Progenitor cell of endocrine pancreas (in vitro differentiated cells): Measurements from ENCODE around the gene N4BP3. TPM values are rescaled to one million over a fixed set of nuclear protein-coding genes. Genes with fewer than 3 reads are reported as not detected.

Source experiments
- DNase-seq: peaks from one replicate; pipeline ENCODE4 v3.0.0; 2021; ENCODE audit warnings: low spot score; ENCODE audit not compliant: unreplicated experiment
- H3K27ac Mint-ChIP-seq: 2 replicates; pipeline ENCODE4 v1.8.0; 2021; ENCODE audit warnings: mild to moderate bottlenecking, moderate library complexity, mixed read lengths
- H3K27me3 Mint-ChIP-seq: 2 replicates; pipeline ENCODE4 v1.8.0; 2021; ENCODE audit warnings: mixed read lengths
- H3K36me3 Mint-ChIP-seq: 2 replicates; pipeline ENCODE4 v1.8.0; 2022; ENCODE audit warnings: mixed read lengths; ENCODE audit not compliant: insufficient read depth
- H3K4me1 Mint-ChIP-seq: 2 replicates; pipeline ENCODE4 v1.8.0; 2021; ENCODE audit warnings: low read depth, mixed read lengths
- H3K4me3 Mint-ChIP-seq: 2 replicates; pipeline ENCODE4 v1.8.0; 2021; ENCODE audit warnings: low read depth, mild to moderate bottlenecking, moderate library complexity, mixed read lengths
- H3K9me3 Mint-ChIP-seq: 2 replicates; pipeline ENCODE4 v1.8.0; 2021; ENCODE audit warnings: low read depth, mixed read lengths
- CTCF ChIP-seq: fragments of 200-600 bp; sonication (generic); IDR thresholded peaks from one replicate; pipeline ENCODE4 v1.5.0; 2021; ENCODE audit warnings: antibody characterized with exemption, mild to moderate bottlenecking; ENCODE audit not compliant: unreplicated experiment
- total RNA-seq: library from RNA; stranded (reverse); gene quantifications from 2 replicates; pipeline ENCODE4 v1.2.1, GENCODE V29; 2021

The N4BP3 gene
- total RNA-seq, 1 donor from 2014 or later: 1.9 TPM

GRCh38 chr5:178147406-178147805, 34.1 kb downstream of the N4BP3 start:
- Mint-ChIP-seq H3K36me3 (peaks cover 19% of the 10 kb centered on the region), H3K27me3 (no peaks in the 10 kb centered on the region), H3K4me3 (no peak overlapping the region), H3K9me3 (no peaks in the 10 kb centered on the region), H3K4me1 (peaks cover 1% of the 10 kb centered on the region), H3K27ac (no peak overlapping the region)
- DNase-seq: no peak
- no peak for TF ChIP-seq CTCF

- Mint-ChIP-seq H3K4me1 (peaks cover 8% of the 10 kb centered on the region), H3K27ac (no peak overlapping the region), H3K4me3 (no peak overlapping the region), H3K36me3 (peaks cover 13% of the 10 kb centered on the region), H3K27me3 (no peaks in the 10 kb centered on the region), H3K9me3 (no peaks in the 10 kb centered on the region)
- no peak for DNase-seq
- no peak for TF ChIP-seq CTCF
These were observed 36.0 kb downstream of the N4BP3 start for GRCh38 chr5:178149199-178149932.

- no peak for TF ChIP-seq CTCF
- Mint-ChIP-seq H3K27me3 (no peaks in the 10 kb centered on the region), H3K36me3 (peaks cover 9% of the 10 kb centered on the region), H3K9me3 (no peaks in the 10 kb centered on the region), H3K27ac (no peak overlapping the region), H3K4me1 (peaks cover 8% of the 10 kb centered on the region), H3K4me3 (peak overlapping the region; percentile 44)
- no peak for DNase-seq
These were observed 37.8 kb downstream of the N4BP3 start for GRCh38 chr5:178150977-178151734.

- H3K27me3 Mint-ChIP-seq: no peaks in the 10 kb centered on the region
- H3K4me3 Mint-ChIP-seq: peak overlapping the region; percentile 95
- H3K27ac Mint-ChIP-seq: peak overlapping the region; percentile 76
- TF ChIP-seq CTCF: no peak
- no peaks in the 10 kb centered on the region for H3K9me3 Mint-ChIP-seq
- DNase-seq: no peak
- H3K36me3 Mint-ChIP-seq: peaks cover 6% of the 10 kb centered on the region
- H3K4me1 Mint-ChIP-seq: peaks cover 8% of the 10 kb centered on the region
These were observed 39.4 kb downstream of the N4BP3 start for GRCh38 chr5:178152491-178153444.
